GM19193 (cell line): Measurements from ENCODE around the gene MAZ.
A peak's percentile ranks its signal among the peaks of the same experiment; 100 is the strongest.

ENCODE experiments used
- POLR2A ChIP-seq: IDR thresholded peaks from 4 replicates; pipeline ENCODE4 v1.6.1; 2011; ENCODE audit not compliant: insufficient read depth, insufficient read length; ENCODE audit errors: extremely low read depth

Gene MAZ

DNA sequence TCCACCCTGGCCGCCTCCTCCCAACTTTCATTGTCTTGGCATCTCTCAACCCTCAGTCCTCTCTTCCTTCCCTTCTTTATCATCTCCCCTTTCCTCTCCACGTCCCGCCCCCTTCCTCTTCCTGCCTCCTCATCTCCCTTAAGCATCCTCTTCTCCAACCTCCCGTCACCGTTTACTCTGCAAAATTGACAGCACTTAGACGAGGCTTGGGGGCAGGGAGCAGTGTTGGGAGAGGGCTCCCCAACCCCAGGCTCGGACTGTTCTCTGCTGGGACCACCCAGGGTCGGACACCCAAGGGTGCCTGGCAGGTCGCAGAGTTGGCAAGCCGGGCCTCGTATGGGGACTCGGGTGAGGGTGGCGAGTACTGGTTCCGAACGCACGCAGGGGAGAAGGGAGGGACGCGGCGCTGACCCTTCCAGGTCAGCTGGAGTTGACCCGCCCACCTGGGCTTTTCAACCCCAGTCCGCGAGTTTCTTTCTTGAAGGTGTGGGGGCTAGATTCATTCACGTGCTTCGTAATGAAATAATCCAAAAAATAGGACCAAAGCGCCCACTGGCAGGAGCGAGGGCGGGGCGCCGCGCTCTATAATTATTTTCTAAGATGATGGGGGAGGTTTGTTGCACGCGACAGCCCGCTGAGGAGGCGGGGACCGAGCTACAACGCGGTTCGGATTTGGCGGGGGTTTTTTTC, 8.8 kb downstream of the MAZ start:
- no peak for TF ChIP-seq POLR2A

DNA sequence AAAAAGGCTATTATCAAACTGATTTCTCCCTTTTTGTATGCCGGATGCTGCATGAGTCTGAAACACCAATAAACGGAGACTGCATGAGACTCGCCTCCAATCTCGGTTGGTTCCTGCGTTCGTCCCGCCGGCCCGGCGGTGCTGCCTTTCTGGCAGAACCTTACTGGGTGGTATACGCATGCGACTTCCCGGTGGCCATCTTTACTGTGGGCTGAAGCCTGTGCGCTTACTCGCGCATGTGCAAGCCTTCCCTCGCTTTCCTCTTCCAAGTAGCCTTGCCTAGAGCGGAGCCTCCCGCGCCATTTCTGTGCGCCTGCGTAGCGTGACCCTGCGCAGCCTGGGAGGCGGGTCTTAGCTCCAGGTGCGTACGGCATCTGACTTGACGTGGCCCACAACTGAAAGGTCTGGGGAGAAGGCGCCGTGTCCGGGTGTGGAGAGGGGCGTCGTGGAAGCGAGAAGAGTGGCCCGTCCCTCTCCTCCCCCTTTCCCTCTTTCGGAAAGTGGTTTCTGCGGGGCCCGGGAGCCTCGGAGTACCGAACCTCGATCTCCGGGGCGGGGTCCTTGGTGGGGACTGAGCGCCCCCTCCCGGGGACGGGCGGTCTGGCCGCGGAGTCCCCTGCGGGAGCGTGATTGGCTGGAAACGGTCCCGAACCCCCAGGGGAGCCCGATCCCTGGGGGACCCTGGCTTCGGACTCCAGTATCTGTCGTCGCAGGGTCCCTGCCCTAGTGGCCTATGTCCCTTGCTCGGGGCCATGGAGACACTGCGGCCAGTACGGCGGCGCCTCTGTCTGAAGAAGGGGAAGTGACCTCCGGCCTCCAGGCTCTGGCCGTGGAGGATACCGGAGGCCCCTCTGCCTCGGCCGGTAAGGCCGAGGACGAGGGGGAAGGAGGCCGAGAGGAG, 9.7 kb downstream of the MAZ start, which contains the start of gene PAGR1:
Gene PAGR1 (plus strand): TSS at position 360 of the 901 bp plus-strand sequence. CDS start 374 bp downstream, at position 734.
- TF ChIP-seq POLR2A = peak; percentile 87

DNA sequence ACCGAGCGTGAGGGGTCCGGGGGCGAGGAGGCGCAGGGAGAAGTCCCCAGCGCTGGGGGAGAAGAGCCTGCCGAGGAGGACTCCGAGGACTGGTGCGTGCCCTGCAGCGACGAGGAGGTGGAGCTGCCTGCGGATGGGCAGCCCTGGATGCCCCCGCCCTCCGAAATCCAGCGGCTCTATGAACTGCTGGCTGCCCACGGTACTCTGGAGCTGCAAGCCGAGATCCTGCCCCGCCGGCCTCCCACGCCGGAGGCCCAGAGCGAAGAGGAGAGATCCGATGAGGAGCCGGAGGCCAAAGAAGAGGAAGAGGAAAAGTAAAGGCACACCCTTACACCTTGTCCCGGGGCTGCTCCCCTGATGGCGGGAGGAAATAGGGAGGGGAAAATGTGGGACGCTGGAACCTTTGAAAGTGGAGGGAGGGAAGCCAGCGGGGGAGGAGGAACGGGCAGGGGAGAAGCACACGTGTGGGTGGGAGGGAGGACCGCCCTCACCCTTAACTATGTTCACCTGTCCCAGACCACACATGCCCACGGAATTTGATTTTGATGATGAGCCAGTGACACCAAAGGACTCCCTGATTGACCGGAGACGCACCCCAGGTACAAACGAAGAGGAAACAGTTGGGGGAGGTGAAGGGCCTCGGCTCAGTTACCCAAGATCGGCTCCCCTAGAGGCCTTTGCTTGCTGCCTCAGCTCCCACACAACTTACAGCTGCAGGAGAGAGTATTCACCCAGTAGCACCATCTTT, 10.5 kb downstream of the MAZ start:
- TF ChIP-seq POLR2A = no peak

DNA sequence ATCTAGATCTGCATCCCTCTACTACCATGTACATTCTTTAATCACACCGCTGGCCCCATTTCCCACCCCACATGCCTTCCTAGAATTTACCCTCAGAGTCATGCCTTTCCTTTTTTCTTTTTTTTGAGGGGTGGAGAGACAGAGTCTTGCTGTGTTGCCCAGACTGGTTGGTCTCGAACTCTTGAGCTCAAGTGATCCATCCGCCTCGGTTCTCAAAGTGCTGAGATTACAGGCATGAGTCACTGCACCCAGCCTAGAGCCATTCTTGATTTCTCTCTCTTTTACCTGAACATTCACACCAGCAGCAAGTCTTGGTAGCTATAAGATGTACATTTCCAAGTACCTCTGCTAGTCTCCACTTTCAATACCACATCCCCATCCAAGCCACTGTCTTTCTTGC, 11.8 kb downstream of the MAZ start:
- TF ChIP-seq POLR2A = no peak

DNA sequence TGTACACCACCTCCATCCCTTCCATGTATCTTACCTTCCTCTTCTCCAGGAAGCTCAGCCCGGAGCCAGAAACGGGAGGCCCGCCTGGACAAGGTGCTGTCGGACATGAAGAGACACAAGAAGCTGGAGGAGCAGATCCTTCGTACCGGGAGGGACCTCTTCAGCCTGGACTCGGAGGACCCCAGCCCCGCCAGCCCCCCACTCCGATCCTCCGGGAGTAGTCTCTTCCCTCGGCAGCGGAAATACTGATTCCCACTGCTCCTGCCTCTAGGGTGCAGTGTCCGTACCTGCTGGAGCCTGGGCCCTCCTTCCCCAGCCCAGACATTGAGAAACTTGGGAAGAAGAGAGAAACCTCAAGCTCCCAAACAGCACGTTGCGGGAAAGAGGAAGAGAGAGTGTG, 13.2 kb downstream of the MAZ start:
- no peak for TF ChIP-seq POLR2A

DNA sequence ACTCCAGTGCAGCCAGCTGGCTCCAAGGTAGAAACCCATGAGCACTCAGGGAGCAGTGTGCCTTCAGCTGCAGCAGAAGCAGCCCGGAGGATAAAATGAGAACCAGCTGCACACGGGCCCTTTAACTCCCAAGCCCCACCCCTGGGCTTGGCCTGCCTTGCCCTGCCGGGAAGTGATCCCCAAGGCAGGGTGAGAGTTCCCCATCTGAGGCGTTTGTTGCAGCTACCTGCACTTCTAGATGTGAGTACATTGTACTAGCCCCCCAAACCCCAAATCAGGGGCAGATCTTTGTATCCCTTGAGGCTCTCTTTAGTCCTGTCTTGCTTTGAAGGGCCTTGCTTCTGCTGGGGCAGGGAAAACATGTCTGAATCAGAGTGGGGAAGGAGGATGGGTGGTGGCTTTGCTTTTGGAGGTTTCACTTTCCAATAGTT, 14.0 kb downstream of the MAZ start, which contains the start of gene MVP:
Gene MVP (plus strand): TSS at position 192 of the 431 bp plus-strand sequence. CDS start 10,088 bp downstream, outside the sequence.
- TF ChIP-seq POLR2A = peak; percentile 66

DNA sequence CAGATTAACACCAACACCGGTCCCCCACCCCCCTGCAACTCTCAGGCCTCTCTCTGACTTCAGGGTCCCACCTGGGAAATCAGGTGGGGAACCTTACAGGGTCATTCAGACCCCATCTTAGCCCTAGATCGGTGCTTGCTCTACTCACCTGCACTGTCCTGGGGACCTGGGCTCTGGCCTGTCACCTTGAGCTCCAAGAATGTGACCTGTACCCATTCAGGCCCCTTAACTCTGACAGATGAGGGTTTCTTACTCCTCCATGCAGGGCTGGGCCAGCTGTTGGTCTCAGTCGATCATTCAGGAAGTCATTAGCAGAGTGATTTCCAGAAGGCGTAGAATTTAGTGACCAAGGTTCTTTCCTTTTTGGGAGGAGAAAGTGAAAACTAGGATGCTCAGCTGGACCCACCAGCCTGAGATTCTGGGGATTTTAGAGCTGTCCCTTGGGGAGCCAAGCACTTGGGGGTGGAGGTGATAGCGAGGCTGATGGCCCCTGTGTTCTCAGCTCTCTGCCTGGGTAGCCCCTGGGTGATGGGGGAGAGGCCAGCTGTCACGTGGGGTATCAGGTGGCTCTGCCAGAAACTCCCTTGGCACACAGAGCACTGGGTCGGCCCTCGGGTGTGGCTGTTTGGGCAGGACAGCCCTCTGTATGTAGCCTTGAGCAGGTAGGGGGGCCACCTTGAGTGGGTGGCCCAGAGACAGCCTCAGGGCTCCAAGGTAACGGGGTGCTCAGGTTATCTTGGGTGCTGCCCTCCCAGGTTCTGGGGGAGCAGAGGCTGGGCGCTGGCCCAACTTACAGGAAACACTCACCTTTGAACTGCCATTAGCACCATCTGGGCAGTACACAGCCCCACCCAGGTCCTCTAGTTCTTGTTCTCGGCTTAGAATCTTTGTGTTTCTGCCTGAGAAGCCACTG, 14.7 kb downstream of the MAZ start:
- peak; percentile 82 for TF ChIP-seq POLR2A

DNA sequence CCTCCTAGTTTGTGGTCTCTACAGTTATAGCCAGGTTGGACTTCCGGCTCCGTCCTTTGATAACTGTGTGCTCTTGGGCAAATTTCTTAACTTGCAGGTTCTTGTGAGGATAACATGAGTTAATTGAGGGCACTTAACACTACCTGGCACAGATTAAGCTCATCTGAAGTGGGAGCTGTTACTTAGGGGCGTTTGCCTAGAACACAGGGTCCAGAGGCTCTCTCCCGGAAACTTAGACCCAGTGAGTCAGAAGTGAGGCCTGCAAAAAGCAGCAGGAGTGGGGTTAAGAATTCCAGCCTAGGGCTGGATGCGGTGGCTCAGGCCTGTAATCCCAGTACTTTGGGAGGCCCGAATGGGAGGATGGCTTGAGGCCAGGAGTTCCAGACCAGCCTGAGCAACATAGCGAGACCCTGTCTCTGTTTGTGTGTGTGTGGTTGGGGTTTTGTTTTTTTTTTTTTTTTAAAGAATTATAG, 15.3 kb downstream of the MAZ start:
- no peak for TF ChIP-seq POLR2A

DNA sequence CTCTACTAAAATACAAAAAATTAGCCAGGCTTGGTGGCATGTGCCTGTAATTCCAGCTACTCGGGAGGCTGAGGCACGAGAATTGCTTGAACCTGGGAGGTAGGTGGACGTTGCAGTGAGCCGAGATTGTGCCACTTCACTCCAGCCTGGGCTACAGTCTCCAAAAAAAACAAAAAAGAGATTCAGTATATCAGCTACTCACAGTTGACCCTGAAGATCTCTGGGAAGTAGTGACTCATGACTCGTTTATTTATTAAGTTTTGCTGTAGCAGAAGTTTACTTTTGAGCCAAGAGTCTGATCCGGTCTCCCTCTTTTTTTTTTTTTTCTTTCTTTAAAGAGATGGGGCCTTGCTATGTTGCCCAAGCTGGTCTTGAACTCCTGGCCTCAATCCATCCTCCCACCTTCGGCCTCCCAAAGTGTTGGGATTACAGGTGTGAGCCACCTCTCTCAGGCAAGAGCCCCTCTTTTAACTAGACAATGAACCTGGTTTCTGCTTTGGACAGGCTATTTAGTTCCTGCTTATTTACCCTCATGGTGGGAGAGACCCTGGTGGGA, 18.3 kb downstream of the MAZ start:
- no peak for TF ChIP-seq POLR2A

DNA sequence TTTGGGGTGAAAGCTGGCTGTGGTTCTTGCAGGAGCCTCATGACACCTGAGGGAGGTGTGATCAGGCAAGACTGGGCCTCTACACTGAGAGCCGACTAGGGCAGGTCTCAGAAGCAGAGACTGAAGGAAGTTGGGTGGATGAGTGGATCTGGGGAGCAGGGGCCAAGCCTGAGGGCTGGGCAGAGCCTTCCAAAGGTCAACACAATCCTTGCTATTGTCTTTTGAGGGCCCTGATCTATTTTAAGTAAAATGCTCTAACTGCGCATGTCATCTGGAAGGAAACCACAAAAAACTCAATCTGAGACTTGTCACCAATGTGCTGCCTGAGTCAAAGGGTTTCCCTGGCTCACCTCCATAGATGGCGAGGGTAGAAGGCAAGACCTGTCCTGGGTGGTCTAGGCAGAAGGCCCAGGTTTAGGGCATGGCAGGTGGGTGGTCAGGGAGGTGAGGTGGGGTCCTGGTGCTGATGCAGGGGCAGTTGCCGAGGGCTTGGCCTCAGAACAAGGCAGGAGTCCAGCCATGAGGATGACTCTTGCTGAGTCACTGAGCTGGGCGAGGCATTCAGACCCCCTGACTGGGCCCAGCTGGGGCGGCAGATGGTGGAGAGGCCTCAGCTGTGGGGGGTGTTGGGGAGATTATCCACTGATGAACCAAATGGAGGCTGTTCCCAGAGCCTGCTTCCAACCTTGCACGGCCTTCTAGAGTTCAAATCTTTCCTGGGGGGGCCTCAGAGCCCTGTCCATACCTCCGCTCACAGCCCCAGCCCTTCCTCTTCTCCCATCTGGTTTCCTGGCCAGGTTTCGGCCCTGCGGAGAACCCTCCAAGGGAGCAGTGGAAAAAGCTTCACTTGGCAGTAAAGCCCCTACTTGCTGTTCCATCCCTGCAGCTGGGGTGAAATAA, 19.1 kb downstream of the MAZ start:
- no peak for TF ChIP-seq POLR2A

DNA sequence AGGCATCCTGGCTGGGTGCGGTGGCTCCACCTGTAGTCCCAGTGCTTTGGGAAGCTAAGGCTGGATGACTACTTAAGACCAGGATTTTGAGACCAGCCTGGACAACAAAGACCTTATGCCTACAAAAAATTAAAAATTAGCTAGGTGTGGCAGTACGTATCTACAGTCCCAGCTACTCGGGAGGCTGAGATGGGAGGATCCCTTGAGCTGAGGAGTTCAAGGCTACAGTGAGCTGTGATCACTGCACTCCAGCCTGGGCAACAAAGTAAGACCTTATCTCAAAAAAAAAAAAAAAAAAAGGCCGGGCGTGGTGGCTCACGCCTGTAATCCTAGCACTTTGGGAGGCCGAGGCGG, 20.0 kb downstream of the MAZ start:
- no peak for TF ChIP-seq POLR2A

DNA sequence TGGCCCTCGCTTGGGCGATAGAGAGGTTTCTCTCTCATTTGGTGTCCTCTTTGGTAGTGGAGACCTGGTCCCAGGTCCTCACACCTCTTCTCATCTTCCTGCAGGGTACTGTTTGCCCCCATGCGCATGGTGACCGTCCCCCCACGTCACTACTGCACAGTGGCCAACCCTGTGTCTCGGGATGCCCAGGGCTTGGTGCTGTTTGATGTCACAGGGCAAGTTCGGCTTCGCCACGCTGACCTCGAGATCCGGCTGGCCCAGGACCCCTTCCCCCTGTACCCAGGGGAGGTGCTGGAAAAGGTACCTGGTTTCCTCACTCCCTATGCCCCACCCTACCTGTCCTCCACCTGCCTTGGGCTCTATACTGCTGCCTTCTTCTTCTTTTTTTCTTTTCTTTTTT, 24.4 kb downstream of the MAZ start:
- TF ChIP-seq POLR2A = no peak

DNA sequence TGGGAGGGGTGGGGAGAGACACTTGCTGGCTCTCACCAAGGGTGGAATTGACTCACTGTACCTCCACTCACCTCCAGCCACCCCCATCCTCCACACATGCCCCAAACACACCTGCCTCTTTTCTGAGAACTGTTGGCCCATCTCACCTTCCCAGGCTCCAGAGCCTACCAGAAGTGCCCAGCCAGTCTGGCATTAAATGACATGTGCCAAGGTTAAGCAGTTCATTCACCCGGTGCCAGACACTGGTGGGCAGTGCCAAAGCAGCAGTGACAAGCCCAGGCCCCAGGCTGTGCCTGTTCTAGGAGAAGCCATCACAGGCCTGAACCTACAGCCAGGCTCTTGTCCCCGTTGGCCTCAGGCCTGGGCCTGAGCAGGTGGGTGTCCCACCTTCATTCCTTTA, 25.2 kb downstream of the MAZ start:
- TF ChIP-seq POLR2A = no peak
